ENCODE measurements around the gene HSD17B8.

DNA sequence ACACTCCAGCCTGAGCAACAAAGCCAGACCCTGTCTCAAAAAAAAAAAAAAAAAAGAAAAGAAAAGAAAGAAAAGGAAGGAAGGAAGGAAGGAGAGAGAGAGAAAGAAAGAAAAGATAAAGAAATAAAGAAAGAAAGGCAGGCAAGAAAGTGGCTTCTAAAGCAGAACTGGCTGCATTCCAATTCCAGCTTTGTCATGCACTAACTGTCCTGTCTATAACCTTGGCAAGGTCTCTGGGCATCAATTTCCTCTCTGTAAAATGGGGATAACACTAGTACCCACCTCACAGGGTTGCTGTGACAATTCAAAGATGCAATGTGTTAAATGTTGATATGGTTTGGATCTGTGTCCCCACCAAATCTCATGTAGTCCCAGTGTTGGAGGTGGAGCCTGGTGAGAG lies 31.9 kb downstream of the HSD17B8 start:
- TF ChIP-seq, protein P1, sequence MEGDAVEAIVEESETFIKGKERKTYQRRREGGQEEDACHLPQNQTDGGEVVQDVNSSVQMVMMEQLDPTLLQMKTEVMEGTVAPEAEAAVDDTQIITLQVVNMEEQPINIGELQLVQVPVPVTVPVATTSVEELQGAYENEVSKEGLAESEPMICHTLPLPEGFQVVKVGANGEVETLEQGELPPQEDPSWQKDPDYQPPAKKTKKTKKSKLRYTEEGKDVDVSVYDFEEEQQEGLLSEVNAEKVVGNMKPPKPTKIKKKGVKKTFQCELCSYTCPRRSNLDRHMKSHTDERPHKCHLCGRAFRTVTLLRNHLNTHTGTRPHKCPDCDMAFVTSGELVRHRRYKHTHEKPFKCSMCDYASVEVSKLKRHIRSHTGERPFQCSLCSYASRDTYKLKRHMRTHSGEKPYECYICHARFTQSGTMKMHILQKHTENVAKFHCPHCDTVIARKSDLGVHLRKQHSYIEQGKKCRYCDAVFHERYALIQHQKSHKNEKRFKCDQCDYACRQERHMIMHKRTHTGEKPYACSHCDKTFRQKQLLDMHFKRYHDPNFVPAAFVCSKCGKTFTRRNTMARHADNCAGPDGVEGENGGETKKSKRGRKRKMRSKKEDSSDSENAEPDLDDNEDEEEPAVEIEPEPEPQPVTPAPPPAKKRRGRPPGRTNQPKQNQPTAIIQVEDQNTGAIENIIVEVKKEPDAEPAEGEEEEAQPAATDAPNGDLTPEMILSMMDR (IDR thresholded peaks at IDR 0.05) = no peak
- no peak for TF ChIP-seq POLR2A (IDR thresholded peaks at IDR 0.05)

Measured in lower leg skin (tissue), 3 donors.